SK-N-SH (cell line): ENCODE data around the gene SLC30A5. TPM values are rescaled to one million over a fixed set of nuclear protein-coding genes. Genes with fewer than 3 reads are reported as not detected.

Experiments used
- CTCF ChIA-PET: fragments of 300-600, 350-600 bp; formaldehyde crosslinking; extraction: SDS; loops from one replicate; lab custom pipeline; 2021; lab: Yijun Ruan, JAX
- POLR2A ChIA-PET: fragments of 350-600 bp; sonication (Branson Sonifier 250); formaldehyde crosslinking; extraction: SDS; loops from one replicate; lab custom pipeline; 2020; ENCODE audit warnings: antibody characterized with exemption, inconsistent platforms; lab: Yijun Ruan, JAX
- DNase-seq: peaks from one replicate; pipeline ENCODE4 v3.0.0; 2012
- H2AFZ ChIP-seq: fragments of 200-600 bp; sonication (generic); 2 replicates; pipeline ENCODE4 v1.8.1; 2016; ENCODE audit warnings: antibody characterized with exemption, mild to moderate bottlenecking, low read depth
- H3F3A ChIP-seq: fragments of 200-600 bp; sonication (generic); replicated peaks from 2 replicates; pipeline ENCODE3; 2016; ENCODE audit warnings: antibody characterized with exemption, mild to moderate bottlenecking; ENCODE audit not compliant: insufficient read depth
- H3K27ac ChIP-seq, 2 experiments: fragments of 200-500 bp in 1 of 2; fragments of 200-600 bp in 1 of 2; sonication (Bioruptor generic) in 1 of 2; sonication (generic), shearing (Covaris generic) in 1 of 2; 2 replicates each; pipeline versions ENCODE4 v1.5.1 to v1.6.1; 2014 to 2016; ENCODE audit warnings: low read depth in 2 of 2, inconsistent platforms in 1 of 2, low read length in 1 of 2, mild to moderate bottlenecking in 1 of 2, mixed read lengths in 1 of 2
- H3K27me3 ChIP-seq: fragments of 200-600 bp; sonication (generic), shearing (Covaris generic); 2 replicates; pipeline ENCODE4 v1.6.1; 2016; ENCODE audit warnings: mixed run types; ENCODE audit not compliant: insufficient read depth
- H3K36me3 ChIP-seq, 2 experiments: fragments of 200-500 bp in 1 of 2; fragments of 200-600 bp in 1 of 2; sonication (Bioruptor generic) in 1 of 2; sonication (generic) in 1 of 2; replicated peaks in 1 of 2; 2 replicates each; pipeline versions ENCODE3 to v1.5.1; 2014 to 2016; ENCODE audit warnings: low read length in 1 of 2, mild to moderate bottlenecking in 1 of 2; ENCODE audit not compliant: insufficient read depth in 2 of 2, control insufficient read depth in 1 of 2
- H3K4me1 ChIP-seq, 2 experiments: fragments of 200-500 bp in 1 of 2; fragments of 200-600 bp in 1 of 2; sonication (Bioruptor generic) in 1 of 2; sonication (generic), shearing (Covaris generic) in 1 of 2; 2 replicates each; pipeline versions ENCODE4 v1.5.1 to v1.6.1; 2014 to 2016; ENCODE audit warnings: low read depth in 1 of 2, low read length in 1 of 2, mixed run types in 1 of 2; ENCODE audit not compliant: insufficient read depth in 2 of 2, control insufficient read depth in 1 of 2
- H3K4me2 ChIP-seq: fragments of 200-600 bp; sonication (generic), shearing (Covaris generic); 2 replicates; pipeline ENCODE4 v1.6.1; 2017; ENCODE audit warnings: mixed run types
- H3K4me3 ChIP-seq, 2 experiments: fragments of 200-500 bp in 1 of 2; fragments of 200-600 bp in 1 of 2; sonication (Bioruptor generic) in 1 of 2; sonication (generic), shearing (Covaris generic) in 1 of 2; 2 replicates each; pipeline versions ENCODE4 v1.5.1 to v1.8.1; 2014 to 2016; ENCODE audit warnings: low read depth in 2 of 2, inconsistent platforms in 1 of 2, low read length in 1 of 2, mild to moderate bottlenecking in 1 of 2, mixed read lengths in 1 of 2, moderate library complexity in 1 of 2
- H3K79me2 ChIP-seq: fragments of 200-600 bp; sonication (generic); 2 replicates; pipeline ENCODE4 v1.8.1; 2017; ENCODE audit warnings: mild to moderate bottlenecking; ENCODE audit not compliant: insufficient read depth
- H3K9ac ChIP-seq: fragments of 200-600 bp; sonication (generic); 2 replicates; pipeline ENCODE4 v1.6.1; 2017; ENCODE audit warnings: mixed run types
- H3K9me2 ChIP-seq: fragments of 200-600 bp; sonication (generic); 2 replicates; pipeline ENCODE4 v1.6.1; 2017; ENCODE audit warnings: mixed run types
- H3K9me3 ChIP-seq: fragments of 200-600 bp; sonication (generic); 2 replicates; pipeline ENCODE4 v1.6.1; 2017; ENCODE audit warnings: mixed run types, mild to moderate bottlenecking, moderate library complexity
- H4K20me1 ChIP-seq: fragments of 200-600 bp; sonication (generic); 2 replicates; pipeline ENCODE4 v1.6.1; 2017; ENCODE audit warnings: mild to moderate bottlenecking, mixed run types; ENCODE audit not compliant: insufficient read depth
- ELF1 ChIP-seq: IDR thresholded peaks from 2 replicates; pipeline ENCODE4 v1.4.0; 2012
- EP300 ChIP-seq, 2 experiments: IDR thresholded peaks; 2 replicates each; pipeline versions ENCODE4 v1.4.0 to v1.6.1; 2012; ENCODE audit warnings: borderline replicate concordance in 1 of 2, low read depth in 1 of 2, low read length in 1 of 2
- EZH2phosphoT487 ChIP-seq: fragments of 200-600 bp; sonication (generic); IDR thresholded peaks from 2 replicates; pipeline ENCODE4 v1.6.1; 2017; ENCODE audit warnings: low read depth, mixed run types, mild to moderate bottlenecking, antibody characterized with exemption, moderate library complexity, borderline replicate concordance
- FOXJ3 ChIP-seq: sonication (generic); formaldehyde crosslinking; IDR thresholded peaks from 2 replicates; pipeline ENCODE4 v1.5.1; 2020; ENCODE audit warnings: mild to moderate bottlenecking, missing genetic modification reagents
- FOXM1 ChIP-seq: IDR thresholded peaks from 2 replicates; pipeline ENCODE4 v1.4.0; 2012; ENCODE audit warnings: low read depth, mild to moderate bottlenecking
- GATA2 ChIP-seq: sonication (generic); formaldehyde crosslinking; IDR thresholded peaks from 2 replicates; pipeline ENCODE4 v1.5.0; 2020; ENCODE audit warnings: mild to moderate bottlenecking, missing genetic modification reagents
- JUND ChIP-seq: IDR thresholded peaks from 2 replicates; pipeline ENCODE4 v1.4.0; 2012
- NFIC ChIP-seq: IDR thresholded peaks from 2 replicates; pipeline ENCODE4 v1.4.0; 2012; ENCODE audit warnings: borderline replicate concordance
- POLR2AphosphoS5 ChIP-seq: IDR thresholded peaks from 2 replicates; pipeline ENCODE4 v1.6.1; 2012; ENCODE audit warnings: low read depth, low read length
- RCOR1 ChIP-seq: fragments of 150-350 bp; IDR thresholded peaks from 2 replicates; pipeline ENCODE4 v1.6.1; 2017; ENCODE audit warnings: antibody characterized with exemption, low read length
- RFX5 ChIP-seq: IDR thresholded peaks from 2 replicates; pipeline ENCODE4 v1.6.1; 2012; ENCODE audit warnings: mild to moderate bottlenecking, improper control_type of control experiment, low read length
- SIN3A ChIP-seq: IDR thresholded peaks from 2 replicates; pipeline ENCODE4 v1.6.1; 2012; ENCODE audit warnings: low read depth, mild to moderate bottlenecking, low read length, moderate library complexity, borderline replicate concordance
- TAF1 ChIP-seq: IDR thresholded peaks from 2 replicates; pipeline ENCODE4 v1.6.1; 2012; ENCODE audit warnings: low read depth, mild to moderate bottlenecking, low read length, moderate library complexity, borderline replicate concordance
- TCF12 ChIP-seq: IDR thresholded peaks from 2 replicates; pipeline ENCODE4 v1.4.0; 2012
- TEAD4 ChIP-seq: IDR thresholded peaks from 2 replicates; pipeline ENCODE4 v1.4.0; 2012; ENCODE audit warnings: mild to moderate bottlenecking, borderline replicate concordance; ENCODE audit not compliant: insufficient read depth
- YY1 ChIP-seq: IDR thresholded peaks from 2 replicates; pipeline ENCODE4 v1.4.0; 2012; ENCODE audit warnings: low read depth, mild to moderate bottlenecking
- WGBS: methylation state at CpG from one replicate; pipeline ENCODE4 v1.1.6; 2017; ENCODE audit warnings: low lambda C conversion rate; 5-methylcytosine and 5-hydroxymethylcytosine counted together
- polyA plus RNA-seq, 3 experiments: library from polyadenylated mRNA; depleted of rRNA; stranded (reverse); fragments of >200 nt; gene quantifications; 2 replicates each; pipeline ENCODE4 v1.2.3, GENCODE V29; 2012
- TF ChIP-seq, protein P1 (sequence below): fragments of 150-350 bp; IDR thresholded peaks from 2 replicates; pipeline ENCODE4 v1.6.1; 2017; ENCODE audit warnings: antibody characterized with exemption, low read length, low read depth, borderline replicate concordance
- TF ChIP-seq, protein P2 (sequence below): IDR thresholded peaks from 2 replicates; pipeline ENCODE4 v1.4.0; 2012; ENCODE audit warnings: low read depth, borderline replicate concordance
- TF ChIP-seq, protein P3 (sequence below): IDR thresholded peaks from 2 replicates; pipeline ENCODE4; 2012

SLC30A5 gene
- polyA plus RNA-seq, 1 of the 3 experiments (the other 2 are of a cell fraction) = 28.5 TPM

DNA sequence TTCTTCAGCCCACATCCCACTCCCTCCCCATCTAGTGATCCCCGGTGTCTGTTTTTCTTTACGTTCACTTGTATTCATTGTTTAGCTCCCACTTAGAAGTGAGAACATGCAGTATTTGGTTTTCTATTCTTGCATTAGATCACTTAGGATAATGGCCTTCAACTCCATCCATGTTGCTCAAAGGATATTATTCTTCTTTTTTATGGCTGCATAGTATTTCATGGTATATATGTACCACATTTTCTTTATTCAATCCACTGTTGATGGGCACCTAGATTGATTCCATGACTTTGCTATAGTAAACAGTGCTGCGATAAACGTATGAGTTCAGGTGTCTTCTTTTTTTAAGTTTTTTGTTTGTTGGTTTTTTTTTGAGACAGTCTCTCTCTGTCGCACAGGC lies 44.0 kb downstream of the SLC30A5 start:
- H3K9me2 ChIP-seq = no peaks in the 10 kb centered on the region
- 96% methylated on average over 5 of the region's 5 CpGs for WGBS
- no peak for TF ChIP-seq FOXJ3 (CRISPR knock-in tag)
- no peak for TF ChIP-seq TAF1
- TF ChIP-seq NFIC = no peak
- TF ChIP-seq ELF1 = no peak
- no peak for TF ChIP-seq TEAD4
- TF ChIP-seq YY1 = no peak
- TF ChIP-seq GATA2 (CRISPR knock-in tag) = no peak
- TF ChIP-seq, protein P1, sequence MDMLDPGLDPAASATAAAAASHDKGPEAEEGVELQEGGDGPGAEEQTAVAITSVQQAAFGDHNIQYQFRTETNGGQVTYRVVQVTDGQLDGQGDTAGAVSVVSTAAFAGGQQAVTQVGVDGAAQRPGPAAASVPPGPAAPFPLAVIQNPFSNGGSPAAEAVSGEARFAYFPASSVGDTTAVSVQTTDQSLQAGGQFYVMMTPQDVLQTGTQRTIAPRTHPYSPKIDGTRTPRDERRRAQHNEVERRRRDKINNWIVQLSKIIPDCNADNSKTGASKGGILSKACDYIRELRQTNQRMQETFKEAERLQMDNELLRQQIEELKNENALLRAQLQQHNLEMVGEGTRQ = no peak
- TF ChIP-seq, protein P2, sequence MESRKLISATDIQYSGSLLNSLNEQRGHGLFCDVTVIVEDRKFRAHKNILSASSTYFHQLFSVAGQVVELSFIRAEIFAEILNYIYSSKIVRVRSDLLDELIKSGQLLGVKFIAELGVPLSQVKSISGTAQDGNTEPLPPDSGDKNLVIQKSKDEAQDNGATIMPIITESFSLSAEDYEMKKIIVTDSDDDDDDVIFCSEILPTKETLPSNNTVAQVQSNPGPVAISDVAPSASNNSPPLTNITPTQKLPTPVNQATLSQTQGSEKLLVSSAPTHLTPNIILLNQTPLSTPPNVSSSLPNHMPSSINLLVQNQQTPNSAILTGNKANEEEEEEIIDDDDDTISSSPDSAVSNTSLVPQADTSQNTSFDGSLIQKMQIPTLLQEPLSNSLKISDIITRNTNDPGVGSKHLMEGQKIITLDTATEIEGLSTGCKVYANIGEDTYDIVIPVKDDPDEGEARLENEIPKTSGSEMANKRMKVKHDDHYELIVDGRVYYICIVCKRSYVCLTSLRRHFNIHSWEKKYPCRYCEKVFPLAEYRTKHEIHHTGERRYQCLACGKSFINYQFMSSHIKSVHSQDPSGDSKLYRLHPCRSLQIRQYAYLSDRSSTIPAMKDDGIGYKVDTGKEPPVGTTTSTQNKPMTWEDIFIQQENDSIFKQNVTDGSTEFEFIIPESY = no peak
- no peak for TF ChIP-seq EP300 (IDR thresholded peaks at IDR 0.05; ENCODE audit: borderline replicate concordance in 1 of 2, low read depth in 1 of 2, low read length in 1 of 2)
- no peak for TF ChIP-seq SIN3A
- TF ChIP-seq TCF12 = no peak
- TF ChIP-seq JUND = no peak
- TF ChIP-seq, protein P3, sequence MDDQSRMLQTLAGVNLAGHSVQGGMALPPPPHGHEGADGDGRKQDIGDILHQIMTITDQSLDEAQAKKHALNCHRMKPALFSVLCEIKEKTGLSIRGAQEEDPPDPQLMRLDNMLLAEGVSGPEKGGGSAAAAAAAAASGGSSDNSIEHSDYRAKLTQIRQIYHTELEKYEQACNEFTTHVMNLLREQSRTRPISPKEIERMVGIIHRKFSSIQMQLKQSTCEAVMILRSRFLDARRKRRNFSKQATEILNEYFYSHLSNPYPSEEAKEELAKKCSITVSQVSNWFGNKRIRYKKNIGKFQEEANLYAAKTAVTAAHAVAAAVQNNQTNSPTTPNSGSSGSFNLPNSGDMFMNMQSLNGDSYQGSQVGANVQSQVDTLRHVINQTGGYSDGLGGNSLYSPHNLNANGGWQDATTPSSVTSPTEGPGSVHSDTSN = no peak
- TF ChIP-seq RFX5 = no peak
- TF ChIP-seq POLR2AphosphoS5 = no peak
- no peak for TF ChIP-seq RCOR1
- TF ChIP-seq FOXM1 = no peak
- TF ChIP-seq EZH2phosphoT487 = no peak

More for the DNA sequence above, 44.0 kb downstream of the SLC30A5 start:
- Histone ChIP-seq H3K4me1 (no peaks in the 10 kb centered on the region), H2AFZ (no peak overlapping the region), H3K36me3 (peaks cover 0 to 6% of the 10 kb centered on the region in 2 experiments), H3K4me2 (no peak overlapping the region), H3K27ac (no peak overlapping the region), H3K4me3 (no peak overlapping the region), H3K27me3 (no peaks in the 10 kb centered on the region), H3K79me2 (no peaks in the 10 kb centered on the region), H4K20me1 (no peaks in the 10 kb centered on the region), H3K9me3 (0 out of 2 replicates have a peak, but pooled peaks cover 12% of the 10 kb centered on the region), H3F3A (peaks cover 10% of the 10 kb centered on the region), H3K9ac (no peak overlapping the region)
- DNase-seq = no peak
- ChIA-PET POLR2A (no interaction called here), CTCF (no interaction called here)
